ENCODE measurements around the gene SEC23IP.
A peak's percentile ranks its signal among the peaks of the same experiment; 100 is the strongest.
"Not testable (repeated sequence)": the region's sequence is repeated elsewhere in the genome, so short reads cannot be mapped to it uniquely, and the experiment has no call there.

SEC23IP gene

DNA sequence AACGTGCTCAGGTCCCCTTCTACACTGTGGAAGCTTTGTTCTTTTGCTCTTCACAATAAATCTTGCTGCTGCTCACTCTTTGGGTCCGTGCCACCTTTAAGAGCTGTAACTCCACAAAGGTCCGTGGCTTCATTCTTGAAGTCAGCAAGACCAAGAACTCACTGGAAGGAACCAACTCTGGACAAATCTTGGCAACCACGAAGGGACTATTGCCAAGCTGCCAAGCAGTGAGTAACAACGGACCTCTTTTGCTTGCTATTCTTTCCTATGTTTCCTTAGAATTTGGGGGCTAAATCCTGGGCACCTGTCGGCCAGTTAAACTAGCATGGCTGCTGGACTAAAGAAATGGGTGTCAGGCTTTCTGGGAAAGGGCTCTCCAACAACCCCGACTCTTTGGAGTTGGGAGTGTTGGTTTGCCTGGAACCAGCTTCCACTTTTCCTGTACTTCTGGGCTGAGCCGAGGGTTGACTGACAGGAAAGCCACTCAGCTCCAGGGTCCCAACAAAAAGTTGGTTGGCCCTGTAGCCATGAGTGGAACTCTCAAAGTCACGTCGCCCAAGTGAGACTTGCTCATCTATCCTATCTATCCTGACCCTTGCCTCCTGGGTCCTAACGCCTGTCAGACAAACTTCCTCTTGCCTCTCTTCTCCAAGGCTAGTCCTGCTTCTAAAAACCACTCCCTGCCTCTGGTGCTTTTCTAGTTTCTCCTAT lies 8.5 kb upstream of the SEC23IP start:
- DNase-seq, result not testable (repeated sequence)

DNA sequence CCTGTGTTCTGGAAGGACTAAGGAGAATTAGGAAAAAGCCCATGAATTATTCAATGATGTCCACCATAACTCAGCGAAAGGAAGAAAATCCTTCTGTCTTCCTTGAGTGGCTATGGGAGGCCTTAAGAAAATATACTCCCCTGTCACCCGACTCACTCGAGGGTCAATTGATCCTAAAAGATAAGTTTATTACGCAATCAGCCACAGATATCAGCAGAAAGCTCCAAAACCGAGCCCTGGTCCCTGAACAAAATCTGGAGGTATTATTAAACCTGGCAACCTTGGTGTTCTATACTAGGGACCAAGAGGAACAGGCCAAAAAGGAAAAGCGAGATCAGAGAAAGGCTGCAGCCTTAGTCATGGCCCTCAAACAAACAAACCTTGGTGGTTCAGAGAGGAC lies 6.5 kb upstream of the SEC23IP start:
- DNase-seq, result not testable (repeated sequence)

DNA sequence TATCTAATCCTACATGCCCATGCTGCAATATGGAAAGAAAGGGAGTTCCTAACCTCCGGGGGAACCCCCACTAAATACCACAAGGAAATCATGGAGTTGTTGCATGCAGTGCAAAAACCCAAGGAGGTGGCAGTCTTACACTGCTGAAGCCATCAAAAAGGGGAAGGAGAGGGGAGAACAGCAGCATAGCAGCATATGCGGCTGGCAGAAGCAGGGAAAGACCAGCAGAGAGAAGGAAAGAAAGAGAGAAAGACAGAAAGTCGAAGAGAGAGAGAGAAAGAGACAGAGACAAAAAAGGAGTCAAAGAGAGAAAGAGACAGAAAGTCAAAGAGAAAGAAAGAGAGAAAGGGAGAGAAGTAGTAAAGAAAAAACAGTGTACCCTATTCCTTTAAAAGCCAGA lies 3.8 kb upstream of the SEC23IP start:
- peak; percentile 42 for DNase-seq

DNA sequence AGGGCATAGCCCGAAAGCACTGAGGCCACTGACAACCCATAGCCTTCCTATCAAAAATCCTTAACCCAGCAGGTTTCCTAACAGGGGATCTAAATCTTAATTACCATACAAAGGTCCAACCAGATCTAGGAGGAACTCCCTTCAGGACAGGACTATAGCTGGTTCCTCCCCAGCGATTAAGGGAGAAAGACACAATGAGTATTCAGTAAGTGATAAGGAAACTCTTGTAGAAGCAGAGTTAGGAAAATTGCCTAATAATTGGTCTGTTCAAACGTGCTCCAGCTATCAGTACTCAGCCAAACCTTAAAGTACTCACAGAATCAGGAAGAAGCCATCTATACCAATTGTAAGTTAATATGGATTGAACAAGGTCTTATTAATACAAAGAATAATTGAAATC lies 3.3 kb upstream of the SEC23IP start:
- peak; percentile 22 for DNase-seq

DNA sequence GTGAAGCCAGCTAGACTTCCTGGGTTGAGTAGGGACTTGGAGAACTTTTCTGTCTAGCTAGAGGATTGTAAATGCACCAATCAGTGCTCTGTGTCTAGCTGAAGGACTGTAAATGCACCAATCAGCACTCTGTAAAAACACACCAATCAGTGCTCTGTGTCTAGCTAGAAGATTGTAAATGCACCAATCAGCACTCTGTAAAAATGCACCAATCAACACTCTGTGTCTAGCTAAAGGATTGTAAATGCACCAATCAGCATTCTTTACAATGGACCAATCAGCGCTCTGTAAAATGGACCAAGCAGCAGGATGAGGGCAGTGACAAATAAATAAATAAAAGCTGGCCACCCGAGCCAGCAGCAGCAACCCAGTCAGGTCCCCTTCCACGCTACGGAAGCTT lies 2.2 kb upstream of the SEC23IP start:
- DNase-seq, result not testable (repeated sequence)

DNA sequence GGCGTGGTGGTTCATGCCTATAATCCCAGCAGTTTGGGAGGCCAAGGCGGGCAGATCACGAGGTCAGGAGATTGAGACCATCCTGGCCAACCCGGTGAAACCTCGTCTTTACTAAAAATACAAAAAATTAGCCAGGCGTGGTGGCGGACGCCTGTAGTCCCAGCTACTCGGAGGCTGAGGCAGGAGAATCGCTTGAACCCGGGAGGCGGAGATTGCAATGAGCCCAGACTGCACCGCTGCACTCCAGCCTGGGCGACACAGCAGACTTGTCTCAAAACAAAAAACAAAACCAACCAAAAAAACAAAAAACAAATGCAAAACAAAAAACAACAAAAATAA lies 712 bp upstream of the SEC23IP start:
- not testable (repeated sequence) for DNase-seq

DNA sequence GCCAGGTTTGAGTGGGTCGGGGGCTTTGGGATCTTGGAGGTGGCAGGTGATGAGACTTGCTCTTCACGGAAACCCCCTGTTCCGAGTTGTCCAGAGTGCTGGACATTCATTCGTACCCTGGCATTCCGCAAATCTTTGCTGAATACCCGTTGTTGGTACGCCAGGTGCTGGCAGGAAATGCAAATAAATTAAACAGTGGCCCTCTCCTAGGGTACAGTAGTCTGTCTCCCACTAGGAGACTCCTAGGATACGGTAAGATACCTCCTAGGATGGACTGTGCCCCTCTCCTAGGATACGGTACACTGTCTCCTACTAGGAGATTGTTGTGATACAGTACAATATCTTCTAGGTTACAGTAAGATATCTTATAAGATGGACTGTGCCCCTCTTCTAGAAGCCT lies 544 bp downstream of the SEC23IP start:
- no peak for DNase-seq

DNA sequence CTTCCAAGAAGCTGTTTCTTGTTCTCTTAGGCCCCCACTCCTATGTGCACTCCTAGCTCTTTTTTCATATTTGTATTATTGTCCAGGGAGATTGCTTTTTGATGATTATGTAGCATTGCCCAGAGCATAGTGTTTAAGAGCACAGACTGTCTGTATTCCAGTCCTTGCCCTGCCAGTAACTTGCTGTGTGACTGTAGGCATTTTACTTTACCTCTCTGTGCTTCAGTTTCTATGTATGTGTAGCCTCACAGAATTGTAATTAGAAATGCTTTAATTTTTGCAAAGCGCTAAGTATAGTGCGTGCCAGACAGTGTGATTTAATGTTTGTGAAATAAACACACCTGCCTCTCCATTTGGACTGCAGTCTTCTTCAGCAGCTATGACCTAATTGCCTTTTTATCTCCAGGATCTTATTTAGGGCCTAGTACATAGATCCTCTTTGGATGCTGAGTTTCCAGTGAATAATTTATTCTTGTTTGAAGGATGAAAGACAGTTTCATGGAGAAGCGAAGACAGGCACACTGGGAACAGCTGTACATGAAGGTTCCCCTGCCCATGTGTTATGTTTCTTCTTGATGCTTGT lies 1.4 kb downstream of the SEC23IP start:
- DNase-seq, result no peak

DNA sequence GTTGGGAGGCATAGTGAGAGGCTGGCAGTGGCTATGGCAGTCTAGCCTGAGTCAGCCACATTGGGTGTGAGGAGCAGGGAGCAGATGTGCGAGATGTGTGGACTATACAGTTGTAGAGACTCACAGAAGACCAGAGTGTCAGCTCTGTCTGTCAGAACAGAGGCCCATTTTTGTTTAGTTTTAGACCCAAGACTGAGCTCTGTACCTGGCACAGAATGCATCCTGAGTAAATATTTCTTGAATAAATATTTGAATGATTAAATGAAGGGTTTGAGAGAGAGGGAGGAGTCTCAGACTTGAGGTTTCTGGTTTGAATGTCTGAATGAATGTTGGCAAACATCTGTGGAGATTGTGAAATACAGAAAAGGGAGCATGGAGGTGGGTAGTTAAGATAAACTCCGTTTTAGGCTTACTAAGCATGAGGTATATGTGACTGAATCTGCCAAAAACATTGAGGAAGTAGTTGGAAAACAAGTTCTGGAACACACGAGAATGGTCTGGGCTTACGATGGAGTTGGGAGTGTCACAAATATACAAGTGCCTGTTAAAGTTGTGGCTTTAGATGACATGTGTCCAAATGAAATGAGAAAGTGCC lies 3.6 kb downstream of the SEC23IP start:
- DNase-seq, result peak; percentile 66

DNA sequence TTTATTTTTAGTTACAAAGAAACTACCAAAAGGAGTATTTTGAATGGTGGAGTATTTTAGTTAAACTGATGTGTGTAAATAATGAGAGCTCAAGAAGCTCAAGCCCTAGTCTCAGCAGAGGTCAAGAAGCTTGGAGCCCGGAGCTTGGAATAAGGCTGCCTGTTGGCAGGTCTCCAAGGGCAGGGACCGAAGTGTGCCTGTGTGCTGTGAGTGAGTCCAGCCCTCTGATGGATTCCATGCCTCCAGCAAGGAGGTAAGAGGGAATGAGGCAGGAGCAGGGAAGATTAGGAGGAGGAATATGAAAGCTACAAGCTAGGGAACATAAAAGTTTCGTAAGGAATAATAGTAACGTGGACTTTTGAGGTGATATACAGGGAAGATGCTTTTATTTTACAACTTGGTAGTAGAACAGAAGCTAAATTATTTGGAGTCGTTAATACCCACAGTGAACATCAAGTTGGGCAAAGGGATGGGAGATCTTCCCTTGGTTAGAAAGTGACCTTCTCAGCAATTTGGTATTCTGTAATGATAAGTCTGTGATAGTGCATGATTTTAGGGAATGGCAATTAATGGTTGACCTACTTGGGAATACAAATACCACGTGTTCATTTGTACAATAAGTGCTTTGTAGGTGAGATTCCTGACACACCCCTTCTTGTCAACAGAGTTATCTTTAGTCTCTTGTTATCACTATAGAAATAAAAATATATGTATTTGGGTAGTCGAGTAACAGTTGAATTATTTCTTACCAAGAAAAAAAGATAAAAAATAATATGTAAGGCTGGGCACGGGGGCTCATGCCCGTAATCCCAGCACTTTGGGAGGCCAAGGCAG lies 4.6 kb downstream of the SEC23IP start:
- DNase-seq, result no peak

DNA sequence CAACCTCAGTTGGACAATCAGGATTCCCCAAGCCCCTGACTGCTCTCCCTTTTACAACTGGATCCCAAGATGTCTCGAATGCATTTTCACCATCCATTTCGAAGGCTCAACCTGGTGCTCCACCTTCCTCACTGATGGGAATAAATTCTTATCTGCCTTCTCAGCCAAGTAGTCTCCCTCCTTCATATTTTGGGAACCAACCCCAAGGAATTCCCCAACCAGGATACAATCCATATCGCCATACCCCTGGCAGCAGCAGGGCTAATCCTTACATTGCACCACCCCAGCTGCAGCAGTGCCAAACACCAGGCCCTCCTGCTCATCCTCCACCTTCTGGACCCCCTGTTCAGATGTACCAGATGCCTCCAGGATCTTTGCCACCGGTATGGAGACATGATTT lies 6.0 kb downstream of the SEC23IP start:
- DNase-seq, result no peak

DNA sequence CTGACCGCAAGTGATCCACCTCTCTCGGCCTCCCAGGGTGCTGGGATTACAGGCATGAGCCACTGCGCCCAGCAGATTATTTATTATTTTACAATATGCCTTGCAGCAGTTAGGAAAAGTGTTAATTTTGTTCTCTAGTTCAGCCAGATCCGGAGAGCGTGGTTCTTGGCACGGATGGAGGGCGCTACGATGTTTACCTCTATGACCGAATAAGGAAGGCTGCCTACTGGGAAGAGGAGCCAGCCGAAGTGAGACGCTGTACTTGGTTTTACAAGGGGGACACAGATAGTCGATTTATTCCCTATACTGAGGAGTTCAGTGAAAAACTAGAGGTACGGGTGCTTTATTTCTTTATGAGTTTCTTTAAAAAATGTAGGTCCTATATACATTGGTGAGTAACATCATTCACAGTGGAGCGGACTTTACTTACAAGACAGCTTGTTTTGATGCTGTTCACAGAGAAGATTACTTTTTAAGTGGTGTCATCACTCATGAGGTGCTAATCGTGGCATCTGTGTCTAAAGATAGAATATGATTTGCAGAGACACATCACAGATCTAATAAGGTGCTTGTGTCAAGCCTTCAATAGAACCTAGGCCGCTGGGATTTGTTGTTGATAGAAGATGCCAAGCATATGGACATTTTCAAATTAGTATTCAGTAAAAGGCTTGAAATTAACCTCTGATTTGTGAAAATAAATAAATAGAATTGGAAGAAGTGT lies 11.6 kb downstream of the SEC23IP start:
- no peak for DNase-seq

DNA sequence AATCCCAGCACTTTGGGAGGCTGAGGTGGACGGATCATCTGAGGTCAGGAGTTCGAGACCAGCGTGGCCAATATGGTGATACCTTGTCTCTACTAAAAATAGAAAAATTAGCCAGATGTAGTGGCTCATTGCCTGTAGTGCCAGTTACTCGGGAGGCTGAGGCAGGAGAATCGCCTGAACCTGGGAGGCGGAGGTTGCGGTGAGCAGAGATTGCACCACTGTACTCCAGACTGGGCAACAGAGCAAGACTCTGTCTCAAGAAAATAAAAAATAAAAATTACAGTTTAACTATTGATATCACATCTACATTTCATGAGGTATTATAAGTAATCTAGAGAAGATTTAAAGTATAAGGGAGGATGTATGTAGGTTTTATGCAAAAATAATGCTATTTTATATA lies 15.2 kb downstream of the SEC23IP start:
- not testable (repeated sequence) for DNase-seq

DNA sequence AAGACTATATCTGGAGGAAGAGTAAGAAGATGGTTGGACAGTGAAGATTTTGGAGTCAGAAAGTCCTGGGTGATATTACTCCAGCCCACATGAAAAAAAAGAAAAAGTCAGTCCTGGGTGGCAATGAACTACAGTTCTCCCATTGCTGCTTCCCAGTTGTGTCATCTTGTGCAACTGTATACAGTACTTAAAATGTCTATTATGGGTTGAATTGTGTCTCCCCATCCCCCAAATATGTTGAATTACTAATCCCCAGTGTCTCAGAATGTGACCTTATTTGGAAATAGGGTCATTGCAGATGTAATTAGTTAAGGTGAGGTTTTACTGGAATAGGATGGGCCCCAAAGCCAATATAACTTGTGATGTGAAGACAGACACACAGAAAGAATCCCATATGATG lies 15.6 kb downstream of the SEC23IP start:
- no peak for DNase-seq

DNA sequence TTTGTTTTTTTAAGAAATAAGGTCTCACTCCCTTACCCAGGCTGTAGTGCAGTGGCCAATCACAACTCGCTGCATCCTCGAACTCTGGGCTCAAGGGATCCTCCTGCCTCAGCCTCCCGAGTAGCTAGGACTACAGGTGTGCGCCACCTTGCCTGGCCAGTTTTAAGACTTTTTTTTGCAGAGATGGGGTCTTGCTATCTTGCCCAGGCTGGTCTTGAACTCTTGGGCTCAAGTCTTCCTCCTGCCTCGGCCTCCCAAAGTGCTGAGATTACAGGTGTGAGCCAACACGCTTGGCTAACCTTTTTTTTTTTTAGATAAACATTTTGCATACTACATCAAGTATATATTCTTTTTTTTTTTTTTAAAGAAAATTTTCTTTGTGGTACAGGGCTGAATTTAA lies 18.2 kb downstream of the SEC23IP start:
- DNase-seq, result no peak

DNA sequence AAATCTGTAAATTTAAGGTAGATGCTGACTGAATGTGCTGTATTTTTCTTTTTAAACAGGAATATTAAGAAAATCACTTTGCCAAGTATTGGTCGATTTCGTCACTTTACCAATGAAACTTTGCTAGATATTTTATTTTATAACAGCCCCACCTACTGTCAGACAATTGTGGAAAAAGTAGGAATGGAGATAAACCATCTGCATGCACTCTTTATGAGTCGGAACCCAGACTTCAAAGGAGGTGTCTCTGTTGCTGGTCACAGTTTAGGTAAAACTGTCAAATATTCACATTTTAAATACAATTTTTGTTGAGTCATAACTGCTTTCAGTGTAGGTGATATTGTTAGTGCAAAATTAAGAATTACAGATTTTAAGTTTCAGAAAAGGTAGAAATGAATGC lies 25.2 kb downstream of the SEC23IP start:
- peak; percentile 16 for DNase-seq

DNA sequence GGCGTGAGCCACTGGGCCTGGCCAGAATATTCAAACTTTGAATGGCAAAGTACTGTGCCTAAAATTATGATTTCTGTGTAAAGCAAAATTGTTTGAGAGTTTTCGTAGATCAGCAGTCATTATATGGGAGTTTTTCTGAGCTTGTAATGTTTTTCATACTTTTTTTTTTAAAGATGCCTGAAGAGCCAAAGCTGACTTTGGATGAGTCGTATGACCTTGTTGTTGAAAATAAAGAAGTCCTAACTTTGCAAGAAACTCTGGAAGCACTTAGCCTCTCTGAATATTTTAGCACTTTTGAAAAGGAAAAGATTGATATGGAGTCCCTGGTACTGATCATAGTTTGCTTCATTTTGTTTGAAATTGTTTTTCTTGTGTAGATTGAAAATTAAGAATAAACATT lies 26.7 kb downstream of the SEC23IP start:
- peak; percentile 28 for DNase-seq

DNA sequence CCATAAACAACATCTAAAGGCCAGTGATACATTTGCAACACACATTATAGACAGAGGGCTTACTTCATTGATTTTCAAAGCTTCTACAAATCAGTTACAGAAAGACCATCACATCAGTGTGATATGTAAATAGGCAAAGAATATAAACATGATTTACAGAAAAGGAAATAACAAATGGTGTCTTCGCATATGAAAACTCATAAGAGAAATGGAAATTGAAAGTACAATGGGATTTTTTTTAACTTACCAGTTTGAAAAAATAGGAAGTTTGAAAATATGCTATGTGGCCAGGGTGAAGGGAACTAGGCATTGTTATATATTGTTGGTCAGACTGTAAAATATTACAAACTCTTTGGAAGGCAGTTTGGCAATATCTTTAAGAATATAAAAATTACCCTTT lies 27.3 kb downstream of the SEC23IP start:
- peak; percentile 83 for DNase-seq

DNA sequence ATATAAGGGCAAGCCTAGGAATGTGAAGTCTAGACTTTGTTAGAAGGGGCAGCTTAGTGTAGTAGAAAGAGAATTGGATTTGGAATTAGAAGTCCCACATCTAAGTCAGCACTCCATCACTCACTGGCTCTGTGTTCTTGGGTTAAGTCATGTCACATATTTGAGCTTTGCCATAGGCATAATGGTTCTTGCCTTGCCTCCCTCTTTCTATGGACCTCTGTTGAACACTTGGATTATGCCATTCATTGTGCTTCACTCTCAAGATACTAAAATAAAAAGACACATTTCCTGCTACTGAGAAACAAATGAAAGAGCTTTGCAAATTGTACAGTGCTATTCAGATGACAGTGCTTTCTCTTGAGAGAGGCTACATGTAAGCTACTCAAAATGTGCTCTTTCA lies 35.9 kb downstream of the SEC23IP start:
- DNase-seq, result no peak

DNA sequence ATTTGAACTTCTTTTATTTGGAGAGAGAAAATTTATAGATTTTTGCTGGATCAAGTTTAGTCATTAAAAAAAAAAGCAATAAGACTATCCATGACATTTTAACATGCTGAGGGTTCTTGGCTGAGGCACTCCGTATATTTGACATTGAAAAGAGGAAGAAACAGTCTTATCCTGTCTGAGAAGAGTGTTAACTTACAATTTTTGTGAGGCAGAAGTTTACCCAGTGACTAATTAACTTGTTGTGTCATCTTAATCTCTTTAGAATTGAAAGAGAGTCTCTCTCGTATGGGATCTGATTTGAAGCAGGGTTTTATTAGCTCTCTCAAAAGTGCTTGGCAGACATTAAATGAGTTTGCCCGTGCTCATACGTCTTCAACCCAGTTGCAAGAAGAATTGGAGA lies 39.3 kb downstream of the SEC23IP start:
- peak; percentile 27 for DNase-seq

DNA sequence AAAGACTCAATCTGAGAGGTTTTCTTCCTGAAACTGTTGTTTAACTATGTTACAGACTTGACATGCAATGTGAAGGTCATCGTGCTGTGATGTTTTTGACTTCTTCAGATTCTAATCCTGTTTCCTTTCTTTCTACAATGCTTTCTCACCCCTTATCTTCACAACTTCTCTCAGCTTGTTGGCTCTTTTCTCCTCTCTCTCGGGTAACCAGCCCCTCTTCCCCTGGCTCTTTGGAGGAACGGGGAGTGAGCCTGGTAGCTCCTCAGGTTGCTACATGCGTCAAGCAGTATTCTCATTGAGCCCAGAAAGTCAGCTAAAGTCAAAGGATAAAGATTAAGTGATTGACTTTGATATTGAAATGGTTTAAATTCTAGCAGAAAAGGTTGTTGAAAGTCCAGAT lies 40.1 kb downstream of the SEC23IP start:
- no peak for DNase-seq

DNA sequence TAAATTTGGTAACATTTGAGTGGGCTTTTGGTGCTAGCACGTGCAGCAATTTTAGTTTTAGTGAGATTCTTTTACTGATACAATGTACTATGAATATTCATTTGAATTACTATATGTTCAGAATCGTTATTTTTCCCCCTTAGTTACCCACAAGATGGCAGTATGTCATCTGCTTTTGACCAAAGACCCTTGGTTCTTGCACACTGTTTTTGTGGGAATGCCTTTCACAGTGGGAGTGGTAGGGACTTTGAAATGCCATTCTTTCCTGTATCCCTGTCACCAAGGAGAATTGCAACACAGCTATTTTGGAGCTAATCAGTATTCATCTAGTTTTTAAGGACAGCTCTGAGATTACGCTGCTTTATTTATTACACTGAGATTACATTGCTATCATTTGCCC lies 40.6 kb downstream of the SEC23IP start:
- no peak for DNase-seq

DNA sequence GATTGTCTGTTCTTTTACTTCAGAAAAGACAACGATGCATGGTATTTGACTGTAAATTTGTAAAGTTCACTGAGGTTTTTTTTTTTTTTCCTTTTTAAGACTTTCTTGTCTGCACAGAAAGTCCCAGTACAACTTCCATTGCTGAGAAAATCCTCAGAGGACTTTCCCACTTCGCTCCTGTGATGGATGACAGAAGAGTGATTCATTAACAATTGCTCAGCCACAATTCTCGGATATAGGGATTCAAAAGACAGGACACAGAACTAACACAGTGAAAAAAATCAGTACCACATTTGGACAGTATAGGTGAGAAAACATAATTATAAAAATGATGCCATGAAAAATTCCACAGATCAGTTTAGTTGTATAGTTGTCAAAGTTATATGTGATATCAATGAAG lies 48.0 kb downstream of the SEC23IP start:
- no peak for DNase-seq
